GM12878 (cell line): ENCODE measurements around the gene GLB1L. TPM values are rescaled to one million over a fixed set of nuclear protein-coding genes. Genes with fewer than 3 reads are reported as not detected.
A peak's percentile ranks its signal among the peaks of the same experiment; 100 is the strongest.

Experiments used
- CBX3 ChIP-seq: fragments of 200-600 bp; sonication (generic); IDR thresholded peaks from 2 replicates; pipeline ENCODE4 v1.6.1; 2016; ENCODE audit warnings: low read depth, borderline replicate concordance
- CUX1 ChIP-seq: IDR thresholded peaks from 2 replicates; pipeline ENCODE4 v1.6.1; 2012; ENCODE audit warnings: improper control_type of control experiment, low read depth, low read length; ENCODE audit not compliant: insufficient replicate concordance
- HSF1 ChIP-seq: fragments of 150-350 bp; IDR thresholded peaks from 2 replicates; pipeline ENCODE4 v1.6.1; 2014; ENCODE audit warnings: mild to moderate bottlenecking, low read depth, low read length
- MYC ChIP-seq: IDR thresholded peaks from 2 replicates; pipeline ENCODE4 v1.6.1; 2011; ENCODE audit warnings: mild to moderate bottlenecking, low read length, moderate library complexity, inconsistent platforms; ENCODE audit not compliant: insufficient read depth, insufficient replicate concordance, insufficient read length, severe bottlenecking
- NFIC ChIP-seq: IDR thresholded peaks from 2 replicates; pipeline ENCODE4 v1.6.1; 2012; ENCODE audit warnings: low read depth, mild to moderate bottlenecking, inconsistent platforms, low read length, moderate library complexity
- SMC3 ChIP-seq: IDR thresholded peaks from 2 replicates; pipeline ENCODE4 v1.6.1; 2011; ENCODE audit warnings: low read length, improper control_type of control experiment, borderline replicate concordance
- SREBF2 ChIP-seq: IDR thresholded peaks from 2 replicates; pipeline ENCODE4 v1.6.1; 2012; ENCODE audit warnings: mild to moderate bottlenecking, low read length
- polyA plus RNA-seq, 11 experiments: library from polyadenylated mRNA; depleted of rRNA in 4 of 11; unstranded in 6 of 11; stranded (reverse) in 5 of 11; fragments of >200 nt; fragmentation: Nextera tagmentation in 4 of 11; fragmentation: Illumina TruSeq in 1 of 11; extraction: Ambion mirVana in 4 of 11; extraction: Trizol in 1 of 11; gene quantifications; 1 replicate in 1 of 11; 2 replicates in 10 of 11; pipeline versions ENCODE4 v1.2.1 to v1.2.3, GENCODE V29; 2011 to 2016; ENCODE audit warnings: inconsistent platforms in 2 of 11, missing spikeins in 2 of 11, low read depth in 1 of 11
- total RNA-seq, 4 experiments: library from RNA; depleted of rRNA in 3 of 4; stranded (reverse); fragments of >200 nt in 3 of 4; fragmentation: Illumina TruSeq in 1 of 4; extraction: Trizol in 1 of 4; gene quantifications; 2 replicates each; pipeline versions ENCODE4 v1.2.1 to v1.2.3, GENCODE V29; 2013 to 2021
- TF ChIP-seq, protein P1 (sequence below): IDR thresholded peaks from 2 replicates; pipeline ENCODE4 v1.6.1; 2012; ENCODE audit warnings: mild to moderate bottlenecking, low read depth, low read length
- TF ChIP-seq, protein P2 (sequence below): fragments of 450-650 bp; formaldehyde crosslinking; IDR thresholded peaks from 2 replicates; pipeline ENCODE4 v1.4.0; 2022; ENCODE audit warnings: mild to moderate bottlenecking, moderate library complexity

GLB1L gene
- total and polyA plus RNA-seq, 10 of the 15 experiments (the other 5 are each of a cell fraction or from before 2014, with no cell fraction given), result 0.29 to 4.6 (median 2.7) TPM

DNA sequence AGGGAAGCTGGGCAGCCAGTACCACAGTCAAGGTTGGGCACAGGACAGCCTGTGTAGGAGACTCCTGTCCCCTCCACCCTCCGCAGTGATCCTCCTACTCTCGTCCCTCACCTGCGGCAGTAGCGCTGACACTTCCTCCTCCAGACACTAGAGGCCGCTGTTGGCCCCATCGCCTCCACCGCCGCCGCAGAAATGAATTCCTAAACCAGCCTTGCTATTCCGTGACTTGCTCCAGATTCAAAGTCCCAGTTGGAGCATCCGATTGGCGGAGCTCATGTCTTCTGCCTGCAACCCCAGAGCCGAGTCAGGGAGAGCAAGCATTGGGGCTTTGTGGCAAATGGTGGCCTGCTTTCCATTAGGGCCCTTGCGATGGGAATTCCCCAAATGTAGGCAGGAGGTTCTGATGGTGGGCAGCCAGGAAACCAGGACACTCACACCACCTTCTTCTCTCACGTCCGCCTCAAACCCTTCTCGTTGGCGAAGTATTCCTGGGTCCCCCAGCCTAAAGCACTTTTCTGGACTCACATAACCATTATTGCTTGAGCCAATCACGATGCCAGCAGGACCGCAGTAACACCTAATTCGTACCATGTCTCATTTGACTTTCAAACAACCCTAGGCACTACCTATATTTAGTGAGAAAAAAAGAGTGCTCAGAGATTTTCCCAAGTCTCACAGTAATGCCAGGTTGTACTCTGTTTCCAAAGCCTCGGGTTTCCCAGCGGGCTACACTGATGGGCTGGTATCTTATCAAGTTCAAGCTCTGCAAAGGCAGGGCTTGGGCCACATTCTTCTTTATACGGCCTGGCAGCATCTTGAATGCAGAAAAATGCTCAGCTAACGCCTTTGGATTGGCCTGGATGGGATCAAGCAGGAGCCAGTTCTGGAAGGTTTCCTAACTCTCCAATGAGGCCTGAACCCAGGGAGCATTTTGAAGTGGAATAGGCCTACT, 32.7 kb upstream of the GLB1L start (continued):
- TF ChIP-seq, protein P1, sequence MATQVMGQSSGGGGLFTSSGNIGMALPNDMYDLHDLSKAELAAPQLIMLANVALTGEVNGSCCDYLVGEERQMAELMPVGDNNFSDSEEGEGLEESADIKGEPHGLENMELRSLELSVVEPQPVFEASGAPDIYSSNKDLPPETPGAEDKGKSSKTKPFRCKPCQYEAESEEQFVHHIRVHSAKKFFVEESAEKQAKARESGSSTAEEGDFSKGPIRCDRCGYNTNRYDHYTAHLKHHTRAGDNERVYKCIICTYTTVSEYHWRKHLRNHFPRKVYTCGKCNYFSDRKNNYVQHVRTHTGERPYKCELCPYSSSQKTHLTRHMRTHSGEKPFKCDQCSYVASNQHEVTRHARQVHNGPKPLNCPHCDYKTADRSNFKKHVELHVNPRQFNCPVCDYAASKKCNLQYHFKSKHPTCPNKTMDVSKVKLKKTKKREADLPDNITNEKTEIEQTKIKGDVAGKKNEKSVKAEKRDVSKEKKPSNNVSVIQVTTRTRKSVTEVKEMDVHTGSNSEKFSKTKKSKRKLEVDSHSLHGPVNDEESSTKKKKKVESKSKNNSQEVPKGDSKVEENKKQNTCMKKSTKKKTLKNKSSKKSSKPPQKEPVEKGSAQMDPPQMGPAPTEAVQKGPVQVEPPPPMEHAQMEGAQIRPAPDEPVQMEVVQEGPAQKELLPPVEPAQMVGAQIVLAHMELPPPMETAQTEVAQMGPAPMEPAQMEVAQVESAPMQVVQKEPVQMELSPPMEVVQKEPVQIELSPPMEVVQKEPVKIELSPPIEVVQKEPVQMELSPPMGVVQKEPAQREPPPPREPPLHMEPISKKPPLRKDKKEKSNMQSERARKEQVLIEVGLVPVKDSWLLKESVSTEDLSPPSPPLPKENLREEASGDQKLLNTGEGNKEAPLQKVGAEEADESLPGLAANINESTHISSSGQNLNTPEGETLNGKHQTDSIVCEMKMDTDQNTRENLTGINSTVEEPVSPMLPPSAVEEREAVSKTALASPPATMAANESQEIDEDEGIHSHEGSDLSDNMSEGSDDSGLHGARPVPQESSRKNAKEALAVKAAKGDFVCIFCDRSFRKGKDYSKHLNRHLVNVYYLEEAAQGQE, result no peak
- peak; percentile 56; the same call in 1 of the 2 replicates for TF ChIP-seq SMC3
- TF ChIP-seq NFIC, result no peak
- TF ChIP-seq, protein P2, sequence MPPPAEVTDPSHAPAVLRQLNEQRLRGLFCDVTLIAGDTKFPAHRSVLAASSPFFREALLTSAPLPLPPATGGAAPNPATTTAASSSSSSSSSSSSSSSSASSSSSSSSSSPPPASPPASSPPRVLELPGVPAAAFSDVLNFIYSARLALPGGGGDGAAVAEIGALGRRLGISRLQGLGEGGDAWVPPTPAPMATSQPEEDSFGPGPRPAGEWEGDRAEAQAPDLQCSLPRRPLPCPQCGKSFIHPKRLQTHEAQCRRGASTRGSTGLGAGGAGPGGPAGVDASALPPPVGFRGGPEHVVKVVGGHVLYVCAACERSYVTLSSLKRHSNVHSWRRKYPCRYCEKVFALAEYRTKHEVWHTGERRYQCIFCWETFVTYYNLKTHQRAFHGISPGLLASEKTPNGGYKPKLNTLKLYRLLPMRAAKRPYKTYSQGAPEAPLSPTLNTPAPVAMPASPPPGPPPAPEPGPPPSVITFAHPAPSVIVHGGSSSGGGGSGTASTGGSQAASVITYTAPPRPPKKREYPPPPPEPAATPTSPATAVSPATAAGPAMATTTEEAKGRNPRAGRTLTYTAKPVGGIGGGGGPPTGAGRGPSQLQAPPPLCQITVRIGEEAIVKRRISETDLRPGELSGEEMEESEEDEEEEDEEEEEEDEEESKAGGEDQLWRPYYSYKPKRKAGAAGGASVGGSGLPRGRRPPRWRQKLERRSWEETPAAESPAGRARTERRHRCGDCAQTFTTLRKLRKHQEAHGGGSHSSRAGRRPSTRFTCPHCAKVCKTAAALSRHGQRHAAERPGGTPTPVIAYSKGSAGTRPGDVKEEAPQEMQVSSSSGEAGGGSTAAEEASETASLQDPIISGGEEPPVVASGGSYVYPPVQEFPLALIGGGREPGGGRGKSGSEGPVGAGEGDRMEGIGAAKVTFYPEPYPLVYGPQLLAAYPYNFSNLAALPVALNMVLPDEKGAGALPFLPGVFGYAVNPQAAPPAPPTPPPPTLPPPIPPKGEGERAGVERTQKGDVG, result no peak
- TF ChIP-seq CUX1, result no peak
- TF ChIP-seq SREBF2, result no peak
- TF ChIP-seq HSF1, result no peak
- TF ChIP-seq MYC, result no peak
- TF ChIP-seq CBX3, result no peak
